ENCODE measurements around the gene ARHGEF19. TPM values are rescaled to one million over a fixed set of nuclear protein-coding genes. Genes with fewer than 3 reads are reported as not detected.

ARHGEF19 gene
- total and polyA plus RNA-seq, 8 donors = 10.4 to 67.7 (median 56.5) TPM

DNA sequence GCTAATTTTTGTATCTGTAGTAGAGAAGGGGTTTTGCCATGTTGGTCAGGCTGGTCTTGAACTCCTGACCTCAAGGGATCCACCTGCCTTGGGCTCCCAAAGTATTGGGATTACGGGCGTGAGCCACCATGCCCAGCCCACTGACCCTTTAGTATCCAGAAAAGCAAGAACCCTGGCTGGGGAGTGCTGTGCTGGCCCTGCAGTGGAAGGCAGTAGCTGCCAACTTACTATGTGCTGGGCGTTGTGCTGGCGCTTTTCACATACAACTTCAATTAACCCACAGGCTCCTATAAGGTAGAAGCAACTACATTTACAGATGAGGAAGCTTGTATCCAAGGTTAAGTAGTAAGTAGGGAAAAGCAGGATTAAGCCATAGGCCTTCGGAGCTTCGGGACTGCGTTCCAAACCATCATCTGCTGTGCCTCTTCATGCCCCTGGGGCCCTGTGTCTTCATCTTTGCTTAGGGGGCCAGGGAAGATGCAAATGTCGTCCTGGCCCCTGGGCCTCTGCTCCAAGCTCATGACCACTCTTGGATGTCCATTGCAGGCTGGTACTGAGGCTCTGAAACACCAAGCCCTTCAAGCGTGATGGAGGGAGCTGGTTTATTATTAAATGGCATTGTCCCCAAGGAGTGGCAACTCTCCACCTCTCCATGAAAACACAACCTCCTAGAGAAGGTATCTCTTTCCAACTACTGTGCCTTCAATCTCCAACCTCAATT lies 33.2 kb upstream of the ARHGEF19 start:
- DNase-seq (no peak), ATAC-seq (no peak)
- Histone ChIP-seq H3K27ac (no peak overlapping the region), H3K4me1 (peaks cover 17 to 34% of the 10 kb centered on the region in 2 donors), H3K36me3 (peaks cover 0 to 14% of the 10 kb centered on the region in 2 donors), H3K27me3 (no peaks in the 10 kb centered on the region), H3K9me3 (no peaks in the 10 kb centered on the region), H3K4me3 (no peak overlapping the region)
- intact Hi-C loops (cut with DNase I) = no loop called here
- no peak for TF ChIP-seq CTCF (IDR thresholded peaks at IDR 0.05)

GRCh38 chr1:16244650-16245285 lies 32.3 kb upstream of the ARHGEF19 start:
- ATAC-seq (no peak), DNase-seq (no peak)
- no peaks in the 10 kb centered on the region for H3K9me3 ChIP-seq
- H3K4me1 ChIP-seq = peaks cover 17 to 26% of the 10 kb centered on the region in 2 donors
- H3K36me3 ChIP-seq = peaks cover 0 to 9% of the 10 kb centered on the region in 2 donors
- intact Hi-C loops (cut with DNase I) = loop anchor here in 1 of 2 donors (5.0 kb wide), 2 partner anchors 57 to 172 kb away; partner anchors contain the start of gene FAM131C
- no peaks in the 10 kb centered on the region for H3K27me3 ChIP-seq
- no peak overlapping the region for H3K4me3 ChIP-seq
- H3K27ac ChIP-seq = no peak overlapping the region
- TF ChIP-seq CTCF (IDR thresholded peaks at IDR 0.05) = no peak

- Histone ChIP-seq H3K27me3 (no peaks in the 10 kb centered on the region), H3K27ac (no peak overlapping the region), H3K4me3 (no peak overlapping the region), H3K4me1 (peaks cover 14 to 19% of the 10 kb centered on the region in 2 donors), H3K36me3 (peaks cover 0 to 9% of the 10 kb centered on the region in 2 donors), H3K9me3 (no peaks in the 10 kb centered on the region)
- ATAC-seq (peak; percentile 86), DNase-seq (peak in 2 of 4 donors; percentile 62 to 82)
- intact Hi-C loops (cut with DNase I) = loop anchor here in 1 of 2 donors (5.0 kb wide), 2 partner anchors 57 to 172 kb away; partner anchors contain the start of gene FAM131C
- TF ChIP-seq CTCF (IDR thresholded peaks at IDR 0.05) = peak; percentile 74 to 75
These were observed 31.6 kb upstream of the ARHGEF19 start for GRCh38 chr1:16243936-16244649.

GRCh38 chr1:16243215-16243610 lies 30.8 kb upstream of the ARHGEF19 start:
- no peak for DNase-seq
- intact Hi-C loops (cut with DNase I) = loop anchor here in 1 of 2 donors (5.0 kb wide), 2 partner anchors 56 to 171 kb away; partner anchors contain the start of gene FAM131C

More at GRCh38 chr1:16243215-16243610, 30.8 kb upstream of the ARHGEF19 start:
- H3K27me3 ChIP-seq = no peaks in the 10 kb centered on the region
- H3K27ac ChIP-seq = no peak overlapping the region
- no peaks in the 10 kb centered on the region for H3K9me3 ChIP-seq
- ATAC-seq = no peak
- H3K4me1 ChIP-seq = peaks cover 5 to 10% of the 10 kb centered on the region in 2 donors
- no peak for TF ChIP-seq CTCF (IDR thresholded peaks at IDR 0.05)
- peaks cover 0 to 9% of the 10 kb centered on the region in 2 donors for H3K36me3 ChIP-seq
- no peak overlapping the region for H3K4me3 ChIP-seq

Data from left lung (tissue), 10 donors.